NCI-H69 (cell line): ENCODE data around the gene TEK.

Source experiments
- DNase-seq: peaks from one replicate; lab custom pipeline; 2025; lab: John Stamatoyannopoulos, UW

Gene TEK

GRCh38 chr9:27124151-27124550 lies 15.1 kb downstream of the TEK start:
- DNase-seq = no peak

- peak; percentile 73 for DNase-seq
These were observed 16.0 kb downstream of the TEK start for GRCh38 chr9:27125030-27125429.

- no peak for DNase-seq
These were observed 16.9 kb downstream of the TEK start for GRCh38 chr9:27125936-27126335.

- DNase-seq = no peak
These were observed 17.6 kb downstream of the TEK start for GRCh38 chr9:27126670-27127069.

GRCh38 chr9:27129221-27129620 lies 20.2 kb downstream of the TEK start:
- DNase-seq = no peak

- no peak for DNase-seq
These were observed 22.7 kb downstream of the TEK start for GRCh38 chr9:27131731-27132130.

- no peak for DNase-seq
These were observed 24.8 kb downstream of the TEK start for GRCh38 chr9:27133817-27134216.

GRCh38 chr9:27142299-27142930 lies 33.4 kb downstream of the TEK start:
- DNase-seq = no peak

GRCh38 chr9:27145143-27145542 lies 36.1 kb downstream of the TEK start:
- DNase-seq = no peak

GRCh38 chr9:27149651-27150050 lies 40.6 kb downstream of the TEK start:
- no peak for DNase-seq

- DNase-seq = no peak
These were observed 41.9 kb downstream of the TEK start for GRCh38 chr9:27150746-27151406.

- no peak for DNase-seq
These were observed 42.8 kb downstream of the TEK start for GRCh38 chr9:27151693-27152404.

GRCh38 chr9:27152405-27152718 lies 43.3 kb downstream of the TEK start:
- no peak for DNase-seq

GRCh38 chr9:27154908-27155307 lies 45.9 kb downstream of the TEK start:
- DNase-seq = no peak

GRCh38 chr9:27157097-27157496 lies 48.1 kb downstream of the TEK start:
- no peak for DNase-seq

GRCh38 chr9:27157736-27158135 lies 48.7 kb downstream of the TEK start:
- no peak for DNase-seq

GRCh38 chr9:27160636-27161035 lies 51.6 kb downstream of the TEK start:
- no peak for DNase-seq

- DNase-seq = no peak
These were observed 53.0 kb downstream of the TEK start for GRCh38 chr9:27162045-27162444.

GRCh38 chr9:27165068-27165467 lies 56.0 kb downstream of the TEK start:
- DNase-seq = no peak

GRCh38 chr9:27165670-27166069 lies 56.6 kb downstream of the TEK start:
- no peak for DNase-seq

GRCh38 chr9:27168496-27168895 lies 59.5 kb downstream of the TEK start:
- no peak for DNase-seq

- no peak for DNase-seq
These were observed 59.9 kb downstream of the TEK start for GRCh38 chr9:27168951-27169350.

- no peak for DNase-seq
These were observed 67.9 kb downstream of the TEK start for GRCh38 chr9:27176971-27177370.
